Fibroblast of lung (primary cell): Measurements from ENCODE around the gene ANGPTL3.

Source experiments
- EZH2 ChIP-seq: IDR thresholded peaks from 2 replicates; pipeline ENCODE4 v1.5.1; 2012; ENCODE audit warnings: low read length, control low read depth, mild to moderate bottlenecking; ENCODE audit errors: missing control alignments
- TF ChIP-seq, protein P1 (sequence below), 2 donors: IDR thresholded peaks in 1 of 2; conservative IDR thresholded peaks in 1 of 2; 1 replicate in 1 of 2; 2 replicates in 1 of 2; pipeline ENCODE4 v1.5.1; 2011 to 2012; ENCODE audit warnings: low read length in 2 of 2, control low read depth in 1 of 2, inconsistent platforms in 1 of 2, low read depth in 1 of 2, mild to moderate bottlenecking in 1 of 2

GRCh38 chr1:62628506-62628905 is 31.2 kb downstream of the ANGPTL3 start:
- TF ChIP-seq, protein P1, sequence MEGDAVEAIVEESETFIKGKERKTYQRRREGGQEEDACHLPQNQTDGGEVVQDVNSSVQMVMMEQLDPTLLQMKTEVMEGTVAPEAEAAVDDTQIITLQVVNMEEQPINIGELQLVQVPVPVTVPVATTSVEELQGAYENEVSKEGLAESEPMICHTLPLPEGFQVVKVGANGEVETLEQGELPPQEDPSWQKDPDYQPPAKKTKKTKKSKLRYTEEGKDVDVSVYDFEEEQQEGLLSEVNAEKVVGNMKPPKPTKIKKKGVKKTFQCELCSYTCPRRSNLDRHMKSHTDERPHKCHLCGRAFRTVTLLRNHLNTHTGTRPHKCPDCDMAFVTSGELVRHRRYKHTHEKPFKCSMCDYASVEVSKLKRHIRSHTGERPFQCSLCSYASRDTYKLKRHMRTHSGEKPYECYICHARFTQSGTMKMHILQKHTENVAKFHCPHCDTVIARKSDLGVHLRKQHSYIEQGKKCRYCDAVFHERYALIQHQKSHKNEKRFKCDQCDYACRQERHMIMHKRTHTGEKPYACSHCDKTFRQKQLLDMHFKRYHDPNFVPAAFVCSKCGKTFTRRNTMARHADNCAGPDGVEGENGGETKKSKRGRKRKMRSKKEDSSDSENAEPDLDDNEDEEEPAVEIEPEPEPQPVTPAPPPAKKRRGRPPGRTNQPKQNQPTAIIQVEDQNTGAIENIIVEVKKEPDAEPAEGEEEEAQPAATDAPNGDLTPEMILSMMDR (conservative IDR thresholded peaks at IDR 0.05 in 1 of 2, IDR thresholded peaks at IDR 0.05 in 1 of 2; ENCODE audit: low read depth in 1 of 2, low read length in 2 of 2), result no peak
- TF ChIP-seq EZH2, result no peak
